GM12801 (cell line): ENCODE measurements around the gene ZBTB16.

Experiments used
- TF ChIP-seq, protein P1 (sequence below): IDR thresholded peaks from one replicate; pipeline ENCODE4 v1.5.1; 2011; ENCODE audit warnings: control low read depth; ENCODE audit not compliant: insufficient read length; ENCODE audit errors: extremely low read depth

The ZBTB16 gene

DNA sequence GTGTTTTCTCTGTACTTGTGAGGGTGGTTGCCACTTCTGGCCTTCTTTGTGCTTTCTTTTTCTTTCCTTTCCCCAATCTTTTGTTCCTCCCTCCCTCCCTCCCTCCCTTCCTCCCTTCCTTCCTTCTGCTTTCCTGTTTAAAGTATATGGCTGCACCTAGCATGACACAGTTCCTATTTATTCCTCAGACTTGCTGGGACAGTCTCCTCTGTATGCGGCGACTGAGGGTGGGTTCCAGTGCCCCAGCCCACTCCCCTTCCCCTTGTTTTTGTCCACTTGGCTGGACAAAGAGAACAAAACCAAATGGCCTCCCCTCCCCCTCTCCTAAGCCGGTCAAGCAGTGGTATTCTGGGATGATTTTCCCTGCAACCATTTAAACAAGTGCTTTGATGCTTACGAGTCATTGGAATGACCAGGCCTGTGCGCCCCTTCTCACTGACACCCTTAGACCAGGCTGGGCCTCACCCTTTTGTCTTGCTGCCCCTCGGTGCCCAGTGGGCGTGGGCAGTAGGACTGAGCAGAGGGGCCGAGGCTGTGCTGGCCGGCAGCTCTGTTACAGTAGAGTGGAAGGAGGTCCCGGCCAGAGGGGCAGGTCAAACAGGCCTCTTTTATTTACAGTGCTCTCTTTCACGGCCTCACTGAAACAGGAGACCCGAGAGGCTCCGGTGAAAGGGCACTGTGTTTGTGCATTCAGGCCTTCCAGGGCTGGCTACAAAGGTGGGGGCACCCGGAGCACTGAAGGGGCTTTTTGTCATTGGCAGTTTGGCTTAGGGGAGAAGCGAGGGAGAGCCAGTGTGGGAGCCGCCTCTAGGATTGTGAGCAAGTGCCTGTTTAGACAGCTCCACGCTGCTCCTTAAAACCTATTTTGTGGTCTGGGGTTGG lies 32.2 kb downstream of the ZBTB16 start:
- TF ChIP-seq, protein P1, sequence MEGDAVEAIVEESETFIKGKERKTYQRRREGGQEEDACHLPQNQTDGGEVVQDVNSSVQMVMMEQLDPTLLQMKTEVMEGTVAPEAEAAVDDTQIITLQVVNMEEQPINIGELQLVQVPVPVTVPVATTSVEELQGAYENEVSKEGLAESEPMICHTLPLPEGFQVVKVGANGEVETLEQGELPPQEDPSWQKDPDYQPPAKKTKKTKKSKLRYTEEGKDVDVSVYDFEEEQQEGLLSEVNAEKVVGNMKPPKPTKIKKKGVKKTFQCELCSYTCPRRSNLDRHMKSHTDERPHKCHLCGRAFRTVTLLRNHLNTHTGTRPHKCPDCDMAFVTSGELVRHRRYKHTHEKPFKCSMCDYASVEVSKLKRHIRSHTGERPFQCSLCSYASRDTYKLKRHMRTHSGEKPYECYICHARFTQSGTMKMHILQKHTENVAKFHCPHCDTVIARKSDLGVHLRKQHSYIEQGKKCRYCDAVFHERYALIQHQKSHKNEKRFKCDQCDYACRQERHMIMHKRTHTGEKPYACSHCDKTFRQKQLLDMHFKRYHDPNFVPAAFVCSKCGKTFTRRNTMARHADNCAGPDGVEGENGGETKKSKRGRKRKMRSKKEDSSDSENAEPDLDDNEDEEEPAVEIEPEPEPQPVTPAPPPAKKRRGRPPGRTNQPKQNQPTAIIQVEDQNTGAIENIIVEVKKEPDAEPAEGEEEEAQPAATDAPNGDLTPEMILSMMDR, result no peak

DNA sequence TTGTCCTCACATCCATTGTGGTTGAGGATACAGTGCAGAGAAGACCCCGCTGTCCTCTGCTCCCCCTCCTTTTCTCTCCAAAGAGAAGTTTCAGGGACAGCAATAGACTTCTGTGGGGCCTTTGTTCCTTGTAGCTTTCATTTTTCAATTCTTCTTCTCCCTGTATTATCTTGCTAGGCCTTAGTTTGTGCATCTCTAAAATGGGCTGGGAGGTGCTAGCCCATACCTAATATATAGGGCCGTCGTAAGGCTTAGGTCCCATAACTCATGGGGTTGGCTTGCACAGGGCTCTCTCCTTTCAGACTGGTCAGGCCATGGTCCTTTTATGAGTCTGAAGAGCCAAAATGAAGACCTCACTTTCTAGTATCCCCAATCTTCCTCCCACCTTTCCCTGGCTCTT lies 33.0 kb downstream of the ZBTB16 start:
- TF ChIP-seq, protein P1, result no peak

DNA sequence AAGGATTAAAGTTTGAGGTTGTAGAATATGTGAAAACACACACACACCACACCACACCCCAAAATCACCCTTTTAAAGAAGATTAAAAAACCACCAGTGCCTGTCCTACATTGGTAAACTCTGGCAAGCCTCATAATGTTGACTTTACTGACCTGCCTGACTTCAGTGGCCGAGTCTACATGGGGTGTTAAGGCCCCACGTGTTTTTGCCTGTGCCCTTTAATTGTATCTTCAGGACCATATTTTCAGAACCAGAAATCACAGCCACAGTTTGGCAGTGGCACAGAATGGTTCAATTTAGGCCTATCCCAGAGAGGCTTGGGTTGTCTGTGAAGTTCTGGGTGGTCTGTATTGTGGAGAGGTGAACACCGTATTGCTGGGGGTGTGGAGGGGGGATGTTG lies 33.4 kb downstream of the ZBTB16 start:
- TF ChIP-seq, protein P1, result no peak

DNA sequence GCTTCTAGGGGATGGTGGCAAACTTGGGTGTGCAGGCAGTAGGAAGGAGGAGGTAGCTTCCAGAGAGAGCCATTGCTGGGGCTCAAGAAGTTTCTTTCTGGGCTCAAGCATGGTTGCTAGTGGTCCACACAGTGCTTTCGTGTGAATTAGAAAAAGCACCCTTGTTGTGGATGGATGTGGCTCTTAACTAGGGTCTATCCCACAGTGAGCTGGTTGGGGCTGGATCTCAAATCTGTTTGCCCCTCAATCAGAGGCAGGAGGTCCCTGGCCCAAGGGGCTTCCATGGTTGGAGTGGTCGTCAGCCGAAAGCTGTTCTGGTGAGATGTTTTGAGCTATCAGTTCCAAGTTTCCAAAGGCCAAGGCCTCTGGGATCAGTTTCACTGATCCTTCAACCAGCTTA lies 35.0 kb downstream of the ZBTB16 start:
- TF ChIP-seq, protein P1, result no peak

DNA sequence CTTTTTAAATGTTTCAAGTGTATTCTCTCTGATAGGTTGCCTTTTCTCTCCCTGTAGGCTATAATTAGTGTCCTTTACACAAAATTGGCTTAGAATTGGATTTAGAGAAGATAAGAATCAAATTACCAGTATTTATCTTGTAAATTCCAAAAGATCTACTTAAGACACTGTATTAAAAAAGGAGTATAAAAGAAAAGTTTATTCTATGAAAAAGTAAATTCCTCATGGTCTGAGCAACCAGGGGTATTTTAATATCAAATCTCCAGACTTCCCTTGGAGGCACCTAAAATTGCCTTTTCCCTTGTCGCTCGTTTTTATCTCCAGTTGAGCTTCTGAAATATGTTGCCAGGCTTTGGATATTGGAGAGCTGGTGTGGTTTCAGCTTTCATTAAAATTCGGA lies 36.4 kb downstream of the ZBTB16 start:
- TF ChIP-seq, protein P1, result no peak

DNA sequence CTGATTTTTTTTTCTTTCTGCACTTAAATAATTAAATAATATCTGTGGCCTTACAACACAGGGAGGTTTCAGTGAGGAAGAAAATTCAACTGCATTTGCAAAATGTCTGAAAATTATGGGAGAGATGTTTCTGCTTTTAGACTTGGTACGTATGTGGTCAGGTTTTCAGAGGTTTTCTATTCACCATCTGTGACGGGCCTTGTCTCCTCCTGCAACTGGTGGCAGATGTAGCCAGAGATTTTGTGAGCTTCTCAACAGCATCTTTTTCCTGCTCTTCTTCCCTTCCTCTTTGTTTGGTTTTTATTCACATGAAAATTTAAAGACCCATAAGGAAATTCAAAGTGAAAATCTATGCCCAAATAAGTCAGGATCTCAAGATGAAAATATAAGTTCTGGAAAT lies 38.3 kb downstream of the ZBTB16 start:
- TF ChIP-seq, protein P1, result no peak

DNA sequence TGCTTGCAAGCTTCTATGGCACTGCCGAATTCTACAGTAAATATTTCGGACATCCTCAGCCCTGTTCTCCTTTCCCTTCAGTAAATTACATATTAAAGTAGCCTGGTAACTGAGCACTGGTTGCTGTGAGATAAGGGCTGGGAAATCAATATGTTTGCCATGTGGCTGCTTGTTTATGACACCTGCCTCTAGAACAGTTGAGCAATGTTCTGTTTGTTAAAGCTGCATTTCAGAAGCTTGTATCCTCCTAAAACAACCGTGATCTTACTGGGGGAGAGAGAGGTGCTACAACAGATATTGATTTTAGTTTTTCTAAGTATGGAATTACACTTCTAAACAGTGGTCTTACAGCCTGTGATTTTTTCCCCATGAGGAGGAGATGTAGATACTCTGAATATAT lies 39.4 kb downstream of the ZBTB16 start:
- TF ChIP-seq, protein P1, result no peak
